ENCODE measurements around the gene OGDH. TPM values are rescaled to one million over a fixed set of nuclear protein-coding genes. Genes with fewer than 3 reads are reported as not detected.

The OGDH gene
- total and polyA plus RNA-seq, 2 of the 13 experiments (the other 11 are each of a cell fraction or from before 2014, with no cell fraction given) = 17.4 to 25.4 TPM

- TF ChIP-seq ZNF432 (CRISPR knock-in tag; IDR thresholded peaks at IDR 0.05; ENCODE audit: borderline replicate concordance) (no peak), RNF2 (conservative IDR thresholded peaks at IDR 0.05; ENCODE audit: low read depth) (peak; percentile 98), LRRFIP1 (CRISPR knock-in tag; conservative IDR thresholded peaks at IDR 0.05) (no peak), ZNF737 (CRISPR knock-in tag; IDR thresholded peaks at IDR 0.05; ENCODE audit: borderline replicate concordance) (peak; percentile 2; the same call in 1 of the 2 replicates), CHCHD3 (CRISPR knock-in tag; IDR thresholded peaks at IDR 0.05) (no peak), HNF4A (CRISPR knock-in tag; IDR thresholded peaks at IDR 0.05) (peak; percentile 83), SETDB1 (CRISPR knock-in tag; IDR thresholded peaks at IDR 0.05; ENCODE audit: borderline replicate concordance) (0 out of 2 replicates have a peak, but pooled peaks have one; percentile 52), HOXA5 (CRISPR knock-in tag; IDR thresholded peaks at IDR 0.05) (peak; percentile 92), ERF (CRISPR knock-in tag; IDR thresholded peaks at IDR 0.05) (peak; percentile 96), SP2 (CRISPR knock-in tag; IDR thresholded peaks at IDR 0.05) (peak; percentile 76), ZNF691 (CRISPR knock-in tag; IDR thresholded peaks at IDR 0.05; ENCODE audit: borderline replicate concordance, low read depth) (peak; percentile 87; the same call in 1 of the 2 replicates), MEIS2 (CRISPR knock-in tag; IDR thresholded peaks at IDR 0.05) (peak; percentile 91), ARID3A (IDR thresholded peaks at IDR 0.05; ENCODE audit: low read depth, low read length) (no peak), TEAD2 (CRISPR knock-in tag; IDR thresholded peaks at IDR 0.05) (peak; percentile 60; the same call in 1 of the 2 replicates), ZBTB44 (CRISPR knock-in tag; IDR thresholded peaks at IDR 0.05) (no peak), ZNF883 (CRISPR knock-in tag; IDR thresholded peaks at IDR 0.05; ENCODE audit: not compliant biosample characterization) (peak; percentile 89), THYN1 (CRISPR knock-in tag; IDR thresholded peaks at IDR 0.05; ENCODE audit: borderline replicate concordance, low read depth) (no peak), PRDM15 (CRISPR knock-in tag; IDR thresholded peaks at IDR 0.05) (peak; percentile 64)
Observed at GRCh38 chr7:44573464-44574286, 32.8 kb upstream of the OGDH start, which contains the start of gene DDX56 (continued).
